Stimulated activated CD4-positive, alpha-beta T cell treated with anti-CD3 and anti-CD28 coated beads, Interleukin-1b, Interleukin-23, amount 100 ng/mL, for 24 hours (primary cell): ENCODE data around the gene THUMPD3.
A peak's percentile ranks its signal among the peaks of the same experiment; 100 is the strongest.

Source experiments
- DNase-seq, 4 experiments: peaks; one replicate each; pipeline ENCODE4 v3.0.0-alpha.2; 2020; ENCODE audit warnings: low read depth in 4 of 4, low spot score in 1 of 4

The THUMPD3 gene, protein sequence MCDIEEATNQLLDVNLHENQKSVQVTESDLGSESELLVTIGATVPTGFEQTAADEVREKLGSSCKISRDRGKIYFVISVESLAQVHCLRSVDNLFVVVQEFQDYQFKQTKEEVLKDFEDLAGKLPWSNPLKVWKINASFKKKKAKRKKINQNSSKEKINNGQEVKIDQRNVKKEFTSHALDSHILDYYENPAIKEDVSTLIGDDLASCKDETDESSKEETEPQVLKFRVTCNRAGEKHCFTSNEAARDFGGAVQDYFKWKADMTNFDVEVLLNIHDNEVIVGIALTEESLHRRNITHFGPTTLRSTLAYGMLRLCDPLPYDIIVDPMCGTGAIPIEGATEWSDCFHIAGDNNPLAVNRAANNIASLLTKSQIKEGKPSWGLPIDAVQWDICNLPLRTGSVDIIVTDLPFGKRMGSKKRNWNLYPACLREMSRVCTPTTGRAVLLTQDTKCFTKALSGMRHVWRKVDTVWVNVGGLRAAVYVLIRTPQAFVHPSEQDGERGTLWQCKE

DNA sequence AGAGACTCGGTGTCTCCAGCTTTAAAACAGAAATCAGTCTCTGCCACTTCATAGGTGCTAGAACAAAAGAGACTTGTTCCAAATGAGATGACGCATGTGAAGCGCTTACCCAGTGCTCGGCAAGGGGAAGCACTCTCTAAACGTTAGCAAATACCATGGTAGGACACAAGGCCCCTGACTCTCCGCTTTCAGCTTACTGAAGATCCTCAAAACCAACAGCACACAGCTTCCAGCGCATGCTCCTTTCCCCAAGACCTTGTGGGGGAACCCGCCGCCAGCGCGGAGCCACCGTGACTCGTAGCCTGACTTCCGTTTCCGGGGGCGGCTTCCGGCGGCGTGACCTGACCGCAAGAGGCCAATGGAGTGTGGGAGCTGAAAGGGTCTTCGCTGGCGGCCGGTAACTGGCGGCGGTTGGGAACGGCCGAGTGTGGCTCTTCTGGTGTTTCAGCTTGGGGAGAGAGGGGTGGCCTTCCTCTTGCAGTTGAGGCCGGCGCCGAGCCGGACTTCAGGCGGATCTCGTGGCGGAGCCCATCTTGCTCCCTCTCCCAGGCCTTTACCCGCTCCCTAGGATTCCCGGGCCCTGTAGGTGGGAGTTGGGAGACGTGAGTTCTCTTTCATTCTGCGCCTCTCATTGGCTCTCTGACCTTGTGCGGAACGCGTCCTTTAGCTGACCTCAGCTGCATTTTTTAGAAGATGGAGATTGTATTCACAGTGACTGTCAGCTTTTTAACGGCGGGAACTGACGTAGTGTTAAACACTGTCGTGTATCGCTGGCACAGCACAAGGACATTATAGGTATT, at the start of gene THUMPD3:
TSS of gene THUMPD3 (plus strand) at position 324 of the 800 bp plus-strand sequence. CDS start 2,015 bp downstream, outside the sequence.
- DNase-seq = peak; percentile 84 to 91 (median 87)

DNA sequence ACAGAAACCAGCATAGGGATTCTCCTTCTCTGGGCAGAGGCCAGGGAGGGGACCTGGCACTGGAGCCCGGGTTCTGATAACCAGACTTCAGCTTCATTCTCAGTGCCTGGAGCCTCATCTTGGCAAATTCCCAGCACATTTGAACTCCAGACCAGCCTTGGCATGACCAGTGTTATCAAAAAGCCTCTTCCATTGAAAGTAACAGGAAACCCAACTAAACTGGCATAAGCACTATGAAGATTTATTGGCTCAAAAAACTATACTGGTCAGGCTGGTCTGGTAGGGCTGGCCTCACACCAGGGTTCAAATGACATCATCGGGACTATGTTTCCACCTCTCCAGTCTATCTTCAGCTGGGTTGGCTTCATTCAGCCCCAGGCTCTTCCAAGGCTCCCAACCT, 48.1 kb upstream of the THUMPD3 start:
- DNase-seq = no peak

DNA sequence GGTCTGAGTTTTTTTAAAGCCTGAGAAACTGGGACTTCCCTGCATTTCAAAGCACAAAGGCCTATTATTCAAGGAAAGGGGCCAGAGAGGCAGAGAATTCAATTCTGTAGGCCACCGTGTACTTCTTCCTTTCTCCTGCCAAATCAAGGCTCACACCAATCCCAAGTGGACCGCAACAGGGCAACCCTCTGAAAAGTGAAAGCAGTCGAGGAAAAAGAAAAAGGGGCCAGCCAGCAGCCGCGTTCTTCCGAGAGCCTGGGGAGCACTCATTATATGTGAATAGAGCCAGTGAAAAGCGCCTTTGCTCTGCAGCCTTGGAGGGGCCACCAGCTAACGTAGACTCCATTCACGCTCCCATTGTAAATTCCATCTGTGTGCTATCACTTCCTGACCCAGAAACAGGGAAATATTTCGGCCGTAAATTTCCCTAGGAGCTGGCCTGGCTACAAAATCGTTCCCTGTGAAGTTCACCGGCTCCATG, 45.9 kb upstream of the THUMPD3 start:
- no peak for DNase-seq

DNA sequence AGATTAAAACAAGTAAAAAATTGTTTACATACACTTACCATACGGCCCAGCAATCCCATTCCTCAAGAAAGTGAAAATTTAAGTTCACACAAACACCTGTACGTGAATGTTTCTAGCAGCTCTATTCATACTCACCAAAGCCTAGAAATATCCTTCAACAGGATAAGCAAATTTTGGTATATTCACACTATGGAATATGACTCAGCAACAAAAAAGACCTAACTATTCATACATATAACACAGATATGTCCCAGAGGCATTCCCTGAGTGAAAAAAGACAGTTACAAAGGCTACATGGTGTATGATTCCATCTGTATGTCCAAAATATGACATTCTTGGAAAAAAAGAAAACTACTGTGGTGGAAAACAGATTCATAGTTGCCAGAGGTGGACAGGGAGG, 40.1 kb upstream of the THUMPD3 start:
- DNase-seq = no peak

DNA sequence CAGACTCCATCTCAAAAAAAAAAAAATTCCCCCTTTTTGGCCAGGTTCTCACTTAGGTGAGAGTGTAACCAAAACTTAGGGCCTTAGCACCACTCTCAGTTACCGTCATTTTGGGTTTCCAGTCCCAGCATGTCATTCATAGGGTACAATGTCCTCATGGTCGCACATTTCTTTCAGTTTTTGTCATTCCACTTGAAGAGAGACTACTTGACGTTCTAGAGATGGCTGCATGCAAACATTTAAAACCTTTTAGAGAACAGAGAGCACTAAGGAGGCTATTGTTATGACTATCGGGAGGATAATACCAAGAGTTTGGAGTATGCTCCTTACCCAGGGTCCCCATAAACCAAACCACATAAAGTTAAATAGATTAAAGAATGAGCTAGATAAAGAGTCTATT, 37.9 kb upstream of the THUMPD3 start:
- no peak for DNase-seq

DNA sequence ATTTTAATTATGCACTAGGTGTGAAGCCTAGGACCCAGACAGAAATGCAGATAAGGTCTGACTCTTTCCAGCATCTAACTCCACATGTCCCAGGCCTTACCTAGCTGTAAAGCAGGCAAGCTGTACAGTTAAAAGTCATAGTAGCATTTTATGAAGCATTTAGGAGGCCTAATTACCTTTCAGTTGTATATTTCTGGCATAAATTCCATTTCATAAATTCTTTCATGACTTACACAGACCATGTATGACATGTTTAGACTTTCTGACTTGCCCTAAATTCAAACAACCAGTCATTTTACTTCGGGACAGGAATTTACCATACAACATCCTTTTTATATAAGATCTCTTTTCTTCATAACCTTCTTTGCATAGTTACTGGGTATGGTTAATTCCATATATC, 35.3 kb upstream of the THUMPD3 start:
- no peak for DNase-seq

DNA sequence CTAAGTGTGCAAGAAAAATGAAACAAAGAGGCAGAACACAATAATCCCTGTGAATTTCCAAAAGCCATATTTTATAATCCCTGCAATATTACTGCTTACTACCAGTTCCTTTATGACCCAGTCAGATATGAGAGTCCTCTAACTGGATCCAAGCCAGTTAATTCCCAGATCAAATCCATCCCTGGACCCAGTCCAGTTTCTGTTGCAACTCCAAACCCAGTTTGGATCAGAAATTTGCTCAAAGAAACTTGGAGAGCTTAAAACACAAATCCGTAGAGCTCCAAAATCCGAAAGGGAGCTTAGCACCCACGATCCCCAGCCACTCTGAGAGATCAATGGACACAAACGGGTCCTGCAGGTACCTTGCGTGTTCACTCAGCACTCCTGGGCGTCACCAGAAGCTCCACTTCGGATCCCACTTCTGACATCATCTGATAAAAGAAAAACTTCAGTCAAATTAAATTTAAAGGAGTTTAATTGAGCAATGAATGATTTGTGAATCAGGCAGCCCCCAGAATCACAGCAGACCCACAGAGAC, 32.6 kb upstream of the THUMPD3 start:
- no peak for DNase-seq

DNA sequence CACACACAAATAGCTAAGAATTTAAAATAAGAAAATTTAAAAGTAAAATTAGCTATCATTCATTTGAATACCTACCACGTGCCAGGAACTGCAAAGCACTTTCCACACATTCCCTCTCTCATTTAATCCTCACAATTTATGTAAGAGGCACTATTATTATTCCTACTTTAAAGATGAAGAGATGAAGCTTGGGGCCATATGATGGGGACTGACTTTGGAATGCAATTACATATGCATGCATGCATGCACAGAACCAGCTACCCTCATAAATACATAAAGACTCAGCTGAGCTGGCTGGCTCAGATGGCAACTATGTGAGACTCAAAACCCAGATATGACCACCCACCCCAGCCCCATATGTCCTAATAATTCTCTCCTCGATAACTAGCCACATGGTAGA, 31.7 kb upstream of the THUMPD3 start:
- no peak for DNase-seq

DNA sequence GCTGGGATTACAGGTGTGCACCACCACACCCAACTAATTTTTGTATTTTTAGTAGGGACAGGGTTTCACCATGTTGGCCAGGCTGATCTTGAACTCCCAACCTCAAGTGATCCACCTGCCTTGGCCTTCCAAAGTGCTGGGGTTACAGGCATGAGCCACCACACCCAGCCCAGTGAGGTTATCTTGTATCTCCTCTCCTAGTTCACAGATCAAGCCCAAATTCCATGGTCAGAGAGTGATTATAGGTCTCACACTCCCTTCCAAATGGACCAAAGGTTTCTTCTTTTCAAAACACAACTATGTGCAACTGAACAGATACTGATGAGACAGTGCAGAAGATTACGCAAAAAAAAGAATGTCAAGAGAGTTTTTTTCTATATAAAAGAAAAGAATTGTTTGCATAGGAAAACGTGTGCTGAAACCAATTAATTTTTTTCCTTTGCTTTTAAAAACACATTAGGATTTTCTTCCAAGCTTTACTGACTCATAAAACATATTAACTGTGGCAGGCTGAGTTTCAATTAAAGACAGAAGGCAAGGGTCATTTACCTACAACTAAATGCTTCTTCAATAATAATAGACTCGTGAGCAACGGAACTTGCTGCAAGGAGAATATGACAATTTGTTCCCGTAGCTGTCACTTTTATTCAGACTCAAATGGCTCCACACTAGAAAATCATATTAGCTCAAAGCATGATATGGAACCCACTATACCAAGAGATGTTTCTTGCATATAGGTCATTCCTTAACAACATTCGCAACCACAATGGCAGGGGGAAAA, 30.4 kb upstream of the THUMPD3 start:
- no peak for DNase-seq

DNA sequence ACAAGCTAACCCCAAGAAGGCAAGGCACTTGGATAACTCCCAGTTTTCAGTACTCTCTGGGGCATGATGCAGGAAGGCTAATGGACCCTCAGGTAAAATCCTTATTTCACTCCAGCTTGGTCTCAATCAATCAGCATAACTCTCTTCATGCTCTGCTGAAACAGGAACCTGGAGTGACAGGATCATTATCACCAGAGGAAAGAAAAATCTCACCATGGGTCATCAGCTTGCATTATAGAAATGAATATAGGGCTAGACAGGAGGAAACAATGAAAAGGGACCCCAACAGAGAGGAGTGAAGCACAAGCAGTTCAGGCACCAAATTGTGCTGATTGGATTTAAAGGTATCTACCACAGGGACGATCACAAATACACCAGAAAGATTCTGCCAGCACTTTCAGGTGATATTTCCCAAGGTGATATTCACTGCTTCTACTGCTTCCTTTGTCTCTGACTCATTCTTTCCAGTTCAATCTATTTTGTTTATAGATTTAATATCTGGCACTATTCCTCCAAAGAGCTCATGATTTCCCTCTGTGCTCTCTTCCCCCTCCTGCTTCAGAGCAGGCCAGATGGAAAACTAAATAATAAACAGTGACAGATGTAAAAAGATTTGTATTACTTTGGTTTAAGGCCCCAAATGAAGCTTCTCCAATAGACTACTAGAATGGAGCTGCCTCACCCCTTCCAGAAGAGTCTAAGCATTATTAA, 22.9 kb upstream of the THUMPD3 start:
- no peak for DNase-seq

DNA sequence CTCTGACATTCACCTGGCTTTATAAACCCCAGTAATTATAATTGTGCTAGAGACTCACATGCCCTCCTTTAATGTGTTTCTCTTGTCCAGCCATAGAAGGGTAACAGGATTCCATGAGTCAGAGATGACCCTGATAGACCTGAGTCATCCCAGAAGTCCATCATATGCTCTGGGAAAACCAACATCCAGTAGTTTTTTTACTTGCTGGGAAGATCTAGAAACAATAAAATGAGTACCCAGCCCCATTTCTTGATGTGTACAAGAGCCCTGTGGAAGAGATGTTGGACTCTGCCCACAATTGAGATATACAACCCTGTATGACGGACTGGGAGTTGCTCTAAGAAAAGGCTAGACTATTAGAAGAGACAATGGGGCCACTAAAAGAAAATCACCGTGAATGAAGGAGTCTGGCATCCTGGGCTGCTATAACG, 22.4 kb upstream of the THUMPD3 start:
- DNase-seq = no peak

DNA sequence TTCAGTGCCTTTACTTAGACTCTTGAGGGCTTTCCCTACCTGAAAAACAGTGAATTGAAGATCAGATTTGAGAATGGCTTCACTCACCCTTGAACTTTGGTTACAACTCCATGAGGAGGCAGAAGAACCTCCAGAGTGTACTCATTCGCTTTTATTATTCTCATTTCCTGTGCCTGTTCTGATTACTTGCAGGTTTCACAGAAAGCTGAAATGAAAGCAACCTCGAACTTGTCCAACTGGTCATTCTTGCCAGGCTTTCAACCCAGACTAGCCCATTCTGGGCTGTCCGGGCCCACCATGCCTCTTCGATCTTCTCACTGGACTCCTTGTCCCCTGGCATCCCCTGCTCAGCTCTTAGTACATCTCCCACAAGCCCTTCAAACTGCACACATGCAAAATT, 20.2 kb upstream of the THUMPD3 start:
- no peak for DNase-seq

DNA sequence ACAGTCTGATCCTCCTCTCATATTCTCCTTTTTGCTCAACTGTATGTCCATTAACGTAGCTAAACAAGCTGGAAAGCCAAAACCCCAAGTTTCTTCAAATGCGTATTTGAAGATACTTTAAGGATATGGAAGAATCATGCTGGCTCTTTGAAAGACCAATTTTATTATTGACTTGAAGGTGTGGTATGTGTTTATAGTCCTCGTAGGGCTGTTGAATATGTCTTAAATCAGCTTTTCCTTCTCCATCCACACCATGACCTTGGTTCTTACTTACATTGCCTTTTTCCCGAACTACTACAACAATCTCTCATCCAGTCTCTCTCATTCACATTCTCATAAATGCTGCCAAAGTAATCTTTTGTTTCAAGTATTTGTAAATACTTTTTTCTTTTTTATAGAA, 19.7 kb upstream of the THUMPD3 start:
- DNase-seq = no peak

DNA sequence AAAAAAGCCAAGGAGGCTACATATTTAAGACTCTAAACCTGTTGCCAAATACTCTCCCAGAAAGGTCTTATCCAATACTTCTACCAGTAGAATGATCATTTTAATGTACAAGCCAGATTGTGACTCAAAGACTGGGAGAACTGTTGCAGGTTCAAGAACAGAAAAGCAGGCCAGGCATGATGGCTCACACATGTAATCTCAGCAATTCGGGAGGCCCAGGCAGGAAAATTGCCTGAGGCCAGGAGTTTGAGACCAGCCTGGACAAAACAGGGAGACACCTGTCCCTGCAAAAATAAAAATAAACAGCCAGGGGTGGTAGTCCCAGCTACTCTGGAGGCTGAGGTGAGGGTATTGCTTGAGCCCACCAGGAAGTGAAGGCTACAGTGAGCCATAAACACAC, 17.8 kb upstream of the THUMPD3 start:
- DNase-seq = no peak

DNA sequence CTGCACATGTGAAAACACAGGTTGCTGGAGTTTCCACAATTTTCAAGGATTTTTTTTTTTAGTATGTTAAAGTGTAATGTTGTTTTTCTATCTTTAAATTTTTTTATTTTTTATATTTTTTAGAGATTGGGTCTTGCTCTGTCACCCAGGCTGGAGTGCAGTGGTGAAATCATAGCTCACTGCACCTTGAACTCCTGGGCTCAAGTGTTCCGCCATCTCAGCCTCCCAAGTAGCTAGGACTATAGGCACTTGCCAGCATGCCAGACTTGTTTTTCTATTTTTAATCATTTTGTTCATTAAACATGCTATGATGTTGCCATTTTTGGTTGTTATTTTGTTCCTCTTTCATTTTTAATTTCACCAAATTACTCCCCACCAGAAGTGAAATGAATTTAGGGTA, 16.7 kb upstream of the THUMPD3 start:
- no peak for DNase-seq

DNA sequence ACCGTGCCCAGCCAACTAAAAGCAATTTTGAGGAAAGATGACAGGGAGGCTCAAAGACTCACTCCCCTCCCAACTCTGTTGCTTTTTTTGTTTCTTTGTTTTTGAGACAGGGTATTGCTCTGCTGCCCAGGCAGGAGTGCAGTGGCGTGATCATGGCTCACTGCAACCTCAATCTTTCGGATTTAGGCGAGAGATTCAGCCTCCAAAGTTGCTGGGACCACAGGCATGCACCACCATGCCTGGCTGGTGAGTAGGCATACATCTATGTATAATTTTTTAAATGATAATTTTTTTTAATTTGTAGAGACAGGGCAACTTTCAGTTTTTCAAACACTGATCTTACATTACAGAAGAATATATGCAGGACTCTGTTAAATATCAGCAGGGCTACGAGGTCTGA, 15.8 kb upstream of the THUMPD3 start:
- no peak for DNase-seq

DNA sequence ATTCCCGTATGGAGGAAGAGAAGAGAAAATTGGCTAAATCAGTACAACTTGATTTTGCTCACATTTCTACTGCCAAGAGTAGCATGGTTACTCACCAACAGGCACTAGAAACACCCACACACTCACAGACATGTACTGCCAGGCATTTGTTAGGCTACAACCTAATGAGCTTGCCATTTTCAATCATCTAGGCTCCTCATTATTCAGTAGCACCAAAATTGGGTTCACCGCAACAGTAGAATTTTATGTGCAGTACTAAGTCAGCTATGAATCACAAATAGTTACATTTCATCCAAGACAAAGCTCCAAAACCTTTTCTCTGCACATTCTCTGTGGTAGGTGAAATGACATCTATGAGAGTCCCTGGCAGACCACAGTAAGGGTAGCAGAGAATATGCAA, 15.0 kb upstream of the THUMPD3 start:
- DNase-seq = no peak

DNA sequence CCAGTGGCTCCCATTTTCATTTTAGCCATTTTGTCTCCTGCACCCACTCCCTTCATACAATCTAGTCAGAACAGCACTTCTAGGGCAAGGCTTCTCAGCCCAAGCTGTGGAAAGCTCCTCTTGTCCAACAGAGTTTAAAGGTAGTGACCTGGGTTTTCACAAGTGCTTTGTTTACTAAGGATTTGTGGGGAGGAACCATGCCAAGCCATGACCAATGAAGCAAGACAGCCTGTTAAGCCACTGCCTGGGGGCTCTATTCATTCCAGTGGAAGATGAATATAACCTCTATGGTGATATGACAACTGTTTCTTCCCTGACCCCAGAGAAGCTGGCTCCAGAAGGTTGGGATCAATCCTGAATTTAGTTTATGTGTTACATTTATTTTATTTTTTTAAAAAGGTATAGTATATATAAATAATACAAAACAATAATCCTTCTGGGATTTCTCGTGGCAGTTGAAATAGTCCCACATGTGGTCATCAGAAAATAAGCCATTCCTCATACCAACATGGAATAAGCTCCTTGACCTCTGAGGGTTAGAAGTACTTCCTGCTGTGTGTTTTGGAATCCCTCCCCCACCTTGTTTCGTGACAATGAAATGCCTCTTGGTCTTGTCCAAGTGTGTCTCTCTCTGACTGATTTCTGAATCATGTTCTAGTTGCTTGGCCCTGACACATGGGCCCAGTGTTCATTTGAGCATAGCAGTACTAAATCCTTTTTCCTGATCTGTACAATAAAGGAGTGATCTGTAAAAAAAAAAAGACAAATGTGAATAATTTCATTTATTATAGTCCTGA, 13.3 kb upstream of the THUMPD3 start:
- no peak for DNase-seq

DNA sequence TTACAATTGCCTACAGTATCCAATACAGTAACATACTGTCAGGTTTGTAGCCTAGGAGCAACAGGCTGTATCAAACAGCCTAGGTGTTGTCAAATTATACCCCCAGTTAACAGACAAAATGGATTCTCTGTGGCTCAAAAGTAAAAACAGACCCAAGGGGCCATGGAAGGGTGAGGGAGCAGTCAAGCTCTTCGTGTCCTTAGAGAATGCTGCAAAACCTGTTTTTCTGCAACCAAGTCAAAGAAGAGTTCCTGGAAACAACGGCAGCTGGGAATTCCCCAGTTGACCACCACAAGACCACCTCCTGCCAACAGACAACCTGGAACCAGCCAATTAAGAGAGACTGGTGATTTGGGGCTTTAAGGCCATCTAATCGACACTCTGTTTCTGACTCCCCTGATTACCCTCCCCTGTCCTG, 11.1 kb upstream of the THUMPD3 start:
- no peak for DNase-seq
